Retina (tissue), 1 donor: ENCODE data around the gene DMXL1.

Experiments
- DNase-seq: peaks from one replicate; pipeline ENCODE4 v3.0.0-alpha.2; 2016

The DMXL1 gene

DNA sequence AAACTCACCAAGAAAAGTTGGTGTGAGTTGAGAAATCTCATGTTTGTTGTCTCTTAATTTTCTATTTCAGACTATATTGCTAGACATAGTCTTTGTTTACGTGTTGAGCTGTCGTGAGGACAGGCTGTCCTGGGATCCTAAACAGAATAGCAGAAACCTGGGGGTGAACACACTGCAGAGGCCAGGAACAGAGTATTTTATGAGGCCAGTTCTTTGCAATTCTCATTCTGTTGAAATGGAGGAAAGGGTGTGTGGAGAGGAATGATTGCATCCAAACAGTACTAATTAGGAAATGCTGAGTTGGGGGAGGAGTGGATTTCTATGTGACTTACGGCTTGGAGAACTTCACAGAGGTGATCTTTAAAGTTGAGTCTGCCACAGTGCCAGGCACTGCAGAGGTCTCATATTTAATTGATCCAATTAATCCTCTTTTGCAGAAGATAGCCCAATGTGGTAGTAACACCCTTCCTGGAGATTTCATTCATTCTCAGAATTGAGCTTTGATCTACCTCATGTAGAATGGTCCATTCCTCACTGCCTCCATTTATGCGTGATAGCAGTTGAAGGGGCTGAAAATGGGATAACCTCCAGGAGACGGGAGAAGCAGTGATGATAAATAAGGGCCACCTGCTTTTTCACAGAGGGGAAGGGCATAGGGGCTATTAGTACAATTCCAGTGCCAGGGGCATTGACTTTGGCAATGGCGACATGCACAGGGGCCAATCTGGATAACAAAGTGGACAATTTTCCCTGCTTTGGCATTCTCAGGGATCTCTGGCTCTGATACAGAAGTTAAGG, 200.3 kb downstream of the DMXL1 start:
- no peak for DNase-seq

DNA sequence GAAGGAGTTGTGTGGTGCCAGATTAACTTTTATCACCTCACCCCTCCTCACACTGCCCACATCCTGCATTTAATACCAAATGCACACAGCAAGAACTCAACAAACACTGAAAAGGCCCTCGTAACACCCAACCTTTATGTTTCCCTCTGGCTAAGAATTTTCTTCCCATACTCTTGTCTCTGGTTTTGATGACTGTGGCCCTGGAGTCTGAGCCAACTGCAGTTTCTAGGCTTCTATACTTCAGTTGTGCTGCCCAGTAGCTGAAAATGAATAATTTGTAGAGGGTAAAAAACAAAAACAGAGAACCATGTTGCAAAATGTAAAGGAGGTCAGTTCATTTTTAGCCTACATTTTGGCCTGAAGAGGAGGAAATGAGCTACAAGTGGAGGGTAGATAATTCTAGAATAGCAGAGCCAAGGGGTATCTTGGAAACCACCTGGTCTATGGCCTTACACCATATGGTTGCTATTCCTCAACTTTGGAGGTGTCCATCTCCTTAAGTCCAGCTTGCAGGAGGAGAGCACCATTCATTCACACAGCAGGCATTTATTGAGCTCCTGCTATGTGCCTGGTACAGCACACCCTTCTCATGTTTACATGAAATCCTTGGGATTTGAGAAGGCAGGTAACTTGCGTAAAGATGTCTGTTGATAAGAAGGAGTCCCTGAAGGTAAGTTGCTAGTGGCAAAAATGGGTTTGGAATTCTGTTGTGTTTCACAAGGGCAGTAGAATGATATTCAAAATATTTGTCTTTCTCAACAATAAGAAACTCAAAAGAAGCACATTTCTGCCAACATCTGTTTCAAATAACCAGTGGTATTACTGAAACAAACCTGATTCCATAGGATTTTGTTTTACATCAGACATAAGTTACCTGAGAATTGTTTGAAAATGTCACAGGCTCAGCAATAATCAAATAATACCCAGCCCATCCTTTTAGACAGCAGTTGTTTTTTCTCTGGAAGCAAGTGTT, 201.2 kb downstream of the DMXL1 start:
- no peak for DNase-seq

DNA sequence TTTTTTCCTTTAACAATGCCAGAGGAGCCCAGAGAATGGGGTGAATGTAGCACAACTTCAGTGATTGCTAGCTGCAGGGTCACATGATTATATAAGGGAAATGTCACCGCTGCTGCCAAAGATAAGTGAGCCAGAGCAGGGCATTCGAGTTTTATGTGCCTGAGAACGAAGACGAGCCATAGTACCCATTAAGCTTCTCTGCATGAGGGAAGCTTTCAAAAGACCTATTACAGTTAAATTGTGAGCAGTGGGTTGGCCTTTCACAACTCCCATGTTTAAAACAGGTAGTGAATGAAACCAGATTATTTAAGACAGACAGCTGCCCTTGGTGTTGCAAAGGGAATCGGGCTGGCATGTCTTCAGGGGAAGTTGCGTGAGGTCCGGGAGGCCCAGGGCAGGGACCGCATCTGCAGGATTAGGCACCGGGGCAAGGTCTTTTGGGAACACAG, 202.5 kb downstream of the DMXL1 start:
- no peak for DNase-seq

GRCh38 chr5:119274030-119274766, 203.3 kb downstream of the DMXL1 start:
- no peak for DNase-seq

DNA sequence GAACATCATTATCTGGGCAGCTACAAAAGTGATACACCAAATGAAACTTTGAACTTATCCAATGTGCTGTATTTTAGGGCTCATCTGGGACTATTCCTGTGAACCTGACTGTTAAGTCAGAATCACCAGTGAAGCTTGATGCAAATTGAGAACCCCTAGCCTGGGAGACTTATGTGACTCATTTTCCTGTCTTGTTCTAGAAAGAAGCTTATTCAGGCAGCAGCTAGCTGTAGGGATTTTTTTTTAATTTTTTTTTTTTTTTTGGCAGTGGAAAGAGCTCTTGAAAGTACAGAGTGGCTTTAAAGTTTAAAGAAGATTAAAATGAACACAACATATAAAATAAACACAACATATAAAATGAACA, 203.9 kb downstream of the DMXL1 start:
- no peak for DNase-seq

DNA sequence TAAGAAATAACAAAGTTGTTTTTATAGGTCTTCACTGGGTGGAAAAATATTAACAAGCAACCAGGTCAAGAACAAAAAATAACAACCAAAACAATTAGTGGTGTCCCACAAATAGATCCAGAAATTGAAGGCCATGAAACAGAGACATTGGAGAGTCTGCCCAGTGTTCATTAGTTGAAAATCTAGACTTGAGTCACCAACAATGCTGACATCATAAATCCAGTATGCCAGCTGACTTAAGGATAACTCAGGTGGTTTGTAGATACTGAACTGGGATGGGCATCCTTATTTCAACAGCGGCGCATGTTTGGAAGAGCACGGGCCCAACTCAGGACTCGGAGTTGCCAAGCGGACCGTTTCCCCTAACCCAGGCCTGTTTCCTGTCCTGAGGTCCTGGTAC, 204.3 kb downstream of the DMXL1 start:
- no peak for DNase-seq

GRCh38 chr5:119275601-119276173, 204.8 kb downstream of the DMXL1 start:
- no peak for DNase-seq

GRCh38 chr5:119276978-119277377, 206.1 kb downstream of the DMXL1 start:
- DNase-seq = no peak

DNA sequence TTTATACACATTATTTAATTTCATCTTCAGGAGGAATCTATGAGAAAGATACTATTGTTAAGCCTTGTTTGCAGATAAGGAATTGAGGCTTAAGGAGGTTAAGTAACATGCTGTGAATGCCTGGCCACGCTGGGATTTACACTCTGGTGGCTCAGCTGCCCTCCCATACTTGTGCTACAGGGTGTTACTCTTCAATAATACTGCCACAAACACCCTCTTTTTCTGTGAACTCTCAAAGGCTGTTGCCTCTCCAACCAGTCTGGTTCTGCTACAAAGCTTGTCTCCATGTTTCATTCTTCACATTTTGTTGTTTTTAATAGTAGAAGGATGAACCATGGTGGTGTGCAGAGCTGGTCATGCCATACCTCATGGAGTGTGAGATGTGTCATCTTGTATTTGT, 208.2 kb downstream of the DMXL1 start:
- DNase-seq = no peak

DNA sequence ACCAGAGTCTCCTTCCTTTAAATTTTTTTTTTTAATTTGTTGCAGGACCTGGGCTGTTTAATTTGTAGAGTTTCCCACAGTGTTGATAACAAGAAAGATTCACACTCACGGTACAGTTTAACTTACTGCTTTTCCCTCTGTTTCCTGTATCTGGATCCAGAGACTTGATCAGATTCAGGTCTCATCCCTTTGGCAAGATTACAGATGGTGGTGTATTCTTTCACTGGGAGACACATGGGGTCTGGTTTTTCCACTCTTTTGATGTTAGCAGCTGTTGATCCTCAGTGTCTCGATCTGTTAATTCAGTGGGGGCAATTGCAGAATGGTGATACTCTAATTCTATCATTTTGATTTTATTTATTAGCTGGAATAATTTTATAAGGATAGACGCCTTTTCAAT, 209.5 kb downstream of the DMXL1 start:
- DNase-seq = no peak

DNA sequence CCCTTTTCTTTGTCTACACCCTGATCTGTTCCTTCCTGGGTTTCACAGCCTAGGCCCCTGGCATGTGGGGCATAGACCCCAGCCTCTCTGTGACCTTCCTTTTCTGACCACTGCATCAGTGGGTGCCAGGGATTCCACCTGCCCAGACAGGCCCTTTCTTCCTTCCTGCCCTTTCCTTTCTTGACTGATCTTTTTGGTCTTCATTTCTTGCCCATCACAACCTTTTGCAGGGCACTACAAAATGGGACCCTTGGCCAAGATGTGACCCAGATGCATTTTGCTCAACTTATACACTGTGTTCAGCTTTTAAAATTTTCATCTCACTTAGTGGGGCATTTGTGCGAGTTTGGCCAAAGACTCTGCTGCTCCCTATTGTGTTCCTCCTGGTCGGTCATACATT, 211.7 kb downstream of the DMXL1 start:
- no peak for DNase-seq

DNA sequence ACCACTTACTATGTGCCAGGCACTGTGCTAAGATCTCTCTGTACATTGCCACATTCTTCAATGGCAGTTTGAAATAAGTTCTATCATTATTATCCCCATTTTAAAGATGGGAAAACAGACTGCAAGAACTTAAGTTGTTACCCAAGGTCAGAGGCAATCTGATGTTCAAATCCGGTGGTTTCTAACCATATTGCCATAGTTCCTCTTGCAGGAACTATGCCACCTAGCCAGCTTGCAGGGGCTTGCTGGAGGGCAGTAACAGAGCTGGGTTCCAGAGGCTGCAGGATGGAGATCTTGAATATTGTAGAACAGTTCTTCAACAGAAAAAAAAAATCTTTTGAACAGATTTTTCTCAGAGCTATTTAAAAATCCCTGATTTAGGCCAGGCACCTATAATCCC, 213.1 kb downstream of the DMXL1 start:
- DNase-seq = no peak

GRCh38 chr5:119285070-119285916, 214.4 kb downstream of the DMXL1 start:
- DNase-seq = no peak

- DNase-seq = no peak
These were observed 215.9 kb downstream of the DMXL1 start for GRCh38 chr5:119286511-119287488.

GRCh38 chr5:119287547-119288111, 216.7 kb downstream of the DMXL1 start:
- no peak for DNase-seq

GRCh38 chr5:119288379-119289033, 217.6 kb downstream of the DMXL1 start:
- no peak for DNase-seq

DNA sequence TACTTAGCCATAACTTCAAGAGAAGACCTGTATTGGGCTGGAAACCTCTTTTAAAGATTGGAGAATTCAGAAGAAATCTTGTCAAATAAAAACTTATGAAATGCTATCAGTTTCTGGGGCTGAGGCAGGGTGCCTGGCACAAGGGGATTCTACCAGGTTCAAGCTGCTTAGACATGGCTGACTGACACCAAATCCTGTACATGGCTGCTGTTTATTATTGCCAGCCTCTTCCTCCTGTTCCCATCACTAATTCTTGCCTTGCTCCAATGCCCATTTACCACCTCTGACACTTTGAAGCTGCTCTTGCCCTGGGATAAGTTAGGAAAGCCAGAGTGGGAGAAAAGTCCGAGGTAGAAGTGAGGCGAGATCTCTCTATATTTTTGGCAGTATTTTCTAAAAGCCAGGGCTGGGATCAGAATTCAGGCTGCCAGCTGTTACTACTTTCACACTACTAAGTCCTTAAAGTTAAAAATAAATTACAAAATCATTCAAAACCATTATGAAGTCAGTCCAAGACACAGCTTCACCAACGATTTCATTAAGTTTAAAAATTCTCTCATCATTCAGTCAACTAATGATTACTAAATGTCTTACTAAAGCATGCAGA, 218.7 kb downstream of the DMXL1 start:
- no peak for DNase-seq

GRCh38 chr5:119290161-119290569, 219.3 kb downstream of the DMXL1 start:
- DNase-seq = no peak

GRCh38 chr5:119290607-119291006, 219.7 kb downstream of the DMXL1 start:
- DNase-seq = no peak
